K562 (cell line): ENCODE data around the gene GSS. TPM values are rescaled to one million over a fixed set of nuclear protein-coding genes. Genes with fewer than 3 reads are reported as not detected.

Source experiments
- ATF7 ChIP-seq: fragments of 450-650 bp; IDR thresholded peaks from 2 replicates; pipeline ENCODE4 v1.7.1; 2014; ENCODE audit warnings: mild to moderate bottlenecking, moderate library complexity
- CGGBP1 ChIP-seq: fragments of 250-450 bp; sonication (Bioruptor Pico); IDR thresholded peaks from 2 replicates; pipeline ENCODE4 v1.9.0; 2021; ENCODE audit warnings: mild to moderate bottlenecking
- CREB1 ChIP-seq, 2 experiments: sonication (generic) in 1 of 2; formaldehyde crosslinking in 1 of 2; IDR thresholded peaks; 2 replicates each; pipeline versions ENCODE4 v1.6.1 to v1.8.0; 2012 to 2022; ENCODE audit warnings: inconsistent platforms in 1 of 2, mild to moderate bottlenecking in 1 of 2, missing genetic modification reagents in 1 of 2, moderate library complexity in 1 of 2
- CTBP1 ChIP-seq: fragments of 450-650 bp; IDR thresholded peaks from 2 replicates; pipeline ENCODE4 v1.6.1; 2016; ENCODE audit warnings: borderline replicate concordance
- EHMT2 ChIP-seq: fragments of 450-650 bp; IDR thresholded peaks from 2 replicates; pipeline ENCODE4 v1.6.1; 2018; ENCODE audit warnings: antibody characterized with exemption
- IRF2 ChIP-seq: sonication (generic); formaldehyde crosslinking; IDR thresholded peaks from 2 replicates; pipeline ENCODE4 v1.8.1; 2022; ENCODE audit warnings: mild to moderate bottlenecking, missing genetic modification reagents
- KAT8 ChIP-seq: fragments of 450-650 bp; IDR thresholded peaks from 2 replicates; pipeline ENCODE4 v1.6.1; 2016; ENCODE audit warnings: low read depth, mild to moderate bottlenecking
- MGA ChIP-seq: fragments of 450-650 bp; IDR thresholded peaks from 2 replicates; pipeline ENCODE4 v1.6.1; 2016; ENCODE audit warnings: mild to moderate bottlenecking, moderate library complexity
- RBM14 ChIP-seq: fragments of 200-400 bp; formaldehyde crosslinking; IDR thresholded peaks from 2 replicates; pipeline ENCODE4 v1.6.1; 2018; ENCODE audit warnings: low read depth, mild to moderate bottlenecking, low read length, moderate library complexity, borderline replicate concordance; ENCODE audit not compliant: insufficient read depth
- SNIP1 ChIP-seq: fragments of 450-650 bp; IDR thresholded peaks from 2 replicates; pipeline ENCODE4 v1.7.1; 2017; ENCODE audit warnings: low read depth, mild to moderate bottlenecking
- TAF9B ChIP-seq: fragments of 450-650 bp; IDR thresholded peaks from 2 replicates; pipeline ENCODE4 v1.6.1; 2018; ENCODE audit warnings: mild to moderate bottlenecking; ENCODE audit not compliant: partially characterized antibody
- VEZF1 ChIP-seq: fragments of 200-800 bp; sonication (Bioruptor generic); IDR thresholded peaks from 2 replicates; pipeline ENCODE4 v1.6.1; 2017; ENCODE audit warnings: missing genetic modification characterization, missing compliant biosample characterization
- ZBTB8A ChIP-seq: fragments of 450-650 bp; IDR thresholded peaks from 2 replicates; pipeline ENCODE4 v1.6.1; 2018; ENCODE audit warnings: mild to moderate bottlenecking, moderate library complexity; ENCODE audit not compliant: partially characterized antibody
- ZNF436 ChIP-seq: fragments of 250-450, 450-650 bp; sonication (Bioruptor Pico); formaldehyde crosslinking; IDR thresholded peaks from 2 replicates; pipeline ENCODE4 v1.7.0; 2020; ENCODE audit warnings: mild to moderate bottlenecking
- polyA plus RNA-seq, 8 experiments: library from polyadenylated mRNA; depleted of rRNA in 4 of 8; stranded (reverse) in 5 of 8; unstranded in 3 of 8; fragments of >200 nt; fragmentation: Nextera tagmentation in 2 of 8; fragmentation: Illumina TruSeq in 1 of 8; extraction: Ambion mirVana in 2 of 8; extraction: Trizol in 1 of 8; gene quantifications; 2 replicates each; pipeline versions ENCODE4 v1.2.1 to v1.2.3, GENCODE V29; 2011 to 2014; ENCODE audit warnings: inconsistent platforms in 1 of 8, missing spikeins in 1 of 8
- total RNA-seq, 7 experiments: library from RNA; depleted of rRNA in 6 of 7; stranded (reverse); fragments of >200 nt in 6 of 7; fragmentation: Illumina TruSeq in 2 of 7; extraction: Trizol in 2 of 7; gene quantifications; 2 replicates each; pipeline versions ENCODE4 v1.2.1 to v1.2.3, GENCODE V29; 2011 to 2021; ENCODE audit warnings: low replicate concordance in 1 of 7

GSS gene
- total and polyA plus RNA-seq, 9 of the 15 experiments (the other 6 are each of a cell fraction or from before 2014, with no cell fraction given) = 18.4 to 165 (median 89.4) TPM

- TF ChIP-seq CTBP1 (peak; percentile 60; the same call in 1 of the 2 replicates), ATF7 (peak; percentile 42; the same call in 1 of the 2 replicates), ZNF436 (no peak), VEZF1 (CRISPR knock-in tag) (no peak; the same call in 1 of the 2 replicates), TAF9B (no peak), IRF2 (CRISPR knock-in tag) (no peak), CREB1 (IDR thresholded peaks at IDR 0.05) (no peak), CREB1 (CRISPR knock-in tag; IDR thresholded peaks at IDR 0.05) (no peak), CGGBP1 (CRISPR knock-in tag) (no peak), RBM14 (no peak), ZBTB8A (no peak), SNIP1 (no peak), KAT8 (no peak), EHMT2 (peak; percentile 49; the same call in 1 of the 2 replicates), MGA (no peak)
Observed at GRCh38 chr20:34888468-34888867, 67.1 kb downstream of the GSS start (continued).
